H1 (cell line): ENCODE data around the gene LTA. TPM values are rescaled to one million over a fixed set of nuclear protein-coding genes. Genes with fewer than 3 reads are reported as not detected.

ENCODE experiments used
- CHD1 ChIP-seq: IDR thresholded peaks from 2 replicates; pipeline ENCODE4 v1.6.1; 2012; ENCODE audit warnings: low read depth, low read length, improper control_type of control experiment
- polyA plus RNA-seq, 7 experiments: library from polyadenylated mRNA; depleted of rRNA in 3 of 7; stranded (reverse) in 5 of 7; unstranded in 2 of 7; fragments of >200 nt in 5 of 7; fragments of 200-250 nt in 2 of 7; gene quantifications; 1 replicate in 5 of 7; 2 replicates in 1 of 7; 4 replicates in 1 of 7; pipeline versions ENCODE4 v1.2.1 to v1.2.3, GENCODE V29; 2011 to 2013; ENCODE audit warnings: missing spikeins in 2 of 7, mixed read lengths in 2 of 7
- total RNA-seq: library from RNA; stranded (reverse); fragmentation: NEBNext Ultra II Directional; extraction: Animal tissue kit (Norgen Biotek cat#: 25700); gene quantifications from 2 replicates; pipeline ENCODE4 v1.2.1, GENCODE V29; 2021

Gene LTA
- total and polyA plus RNA-seq, 2 of the 8 experiments (the other 6 are each of a cell fraction or from before 2014, with no cell fraction given): not detected

- TF ChIP-seq CHD1: no peak
Observed at GRCh38 chr6:31586599-31587281, 14.7 kb downstream of the LTA start (continued).
